Stimulated activated CD4-positive, alpha-beta T cell treated with anti-CD3 and anti-CD28 coated beads, Interleukin-2, amount 100 ng/mL, for 4 hours (primary cell): ENCODE data around the gene SOBP.

Experiments
- DNase-seq: peaks from one replicate; pipeline ENCODE4 v3.0.0-alpha.2; 2020; ENCODE audit warnings: low read depth

The SOBP gene

GRCh38 chr6:107658920-107659865, 169.3 kb downstream of the SOBP start:
- DNase-seq = no peak

- DNase-seq = no peak
Observed at GRCh38 chr6:107660839-107661238, 170.9 kb downstream of the SOBP start.

GRCh38 chr6:107661291-107661690, 171.4 kb downstream of the SOBP start:
- DNase-seq = no peak

- no peak for DNase-seq
Observed at GRCh38 chr6:107662333-107662732, 172.4 kb downstream of the SOBP start.

GRCh38 chr6:107663308-107663707, 173.4 kb downstream of the SOBP start:
- no peak for DNase-seq

GRCh38 chr6:107665382-107665781, 175.5 kb downstream of the SOBP start:
- no peak for DNase-seq

- no peak for DNase-seq
Observed at GRCh38 chr6:107666084-107666980, 176.4 kb downstream of the SOBP start.

- DNase-seq = no peak
Observed at GRCh38 chr6:107666981-107667601, 177.2 kb downstream of the SOBP start.

- DNase-seq = no peak
Observed at GRCh38 chr6:107667790-107668189, 177.9 kb downstream of the SOBP start.

GRCh38 chr6:107668743-107669474, 179.0 kb downstream of the SOBP start:
- DNase-seq = no peak

- DNase-seq = no peak
Observed at GRCh38 chr6:107670792-107671199, 180.9 kb downstream of the SOBP start.

- DNase-seq = no peak
Observed at GRCh38 chr6:107673076-107673494, 183.2 kb downstream of the SOBP start.

GRCh38 chr6:107674995-107675738, 185.2 kb downstream of the SOBP start:
- peak; percentile 84 for DNase-seq

GRCh38 chr6:107676042-107676441, 186.1 kb downstream of the SOBP start:
- no peak for DNase-seq

- DNase-seq = no peak
Observed at GRCh38 chr6:107677399-107677798, 187.5 kb downstream of the SOBP start.

GRCh38 chr6:107679457-107679856, 189.5 kb downstream of the SOBP start:
- DNase-seq = no peak

GRCh38 chr6:107682721-107683120, 192.8 kb downstream of the SOBP start:
- DNase-seq = no peak

GRCh38 chr6:107683183-107683582, 193.3 kb downstream of the SOBP start:
- DNase-seq = no peak

- no peak for DNase-seq
Observed at GRCh38 chr6:107684996-107685395, 195.1 kb downstream of the SOBP start.

GRCh38 chr6:107689190-107689589, 199.3 kb downstream of the SOBP start:
- no peak for DNase-seq
